HG03521 (cell line): ENCODE data around the gene STAU1.
"Not testable (repeated sequence)": the region's sequence is repeated elsewhere in the genome, so short reads cannot be mapped to it uniquely, and the experiment has no call there.

Experiments
- ATAC-seq: cut with Tn5 transposase; IDR thresholded peaks from one replicate; pipeline ENCODE4 v1.9.1; 2021; ENCODE audit warnings: mild to moderate bottlenecking, moderate library complexity; ENCODE audit not compliant: unreplicated experiment

The STAU1 gene

DNA sequence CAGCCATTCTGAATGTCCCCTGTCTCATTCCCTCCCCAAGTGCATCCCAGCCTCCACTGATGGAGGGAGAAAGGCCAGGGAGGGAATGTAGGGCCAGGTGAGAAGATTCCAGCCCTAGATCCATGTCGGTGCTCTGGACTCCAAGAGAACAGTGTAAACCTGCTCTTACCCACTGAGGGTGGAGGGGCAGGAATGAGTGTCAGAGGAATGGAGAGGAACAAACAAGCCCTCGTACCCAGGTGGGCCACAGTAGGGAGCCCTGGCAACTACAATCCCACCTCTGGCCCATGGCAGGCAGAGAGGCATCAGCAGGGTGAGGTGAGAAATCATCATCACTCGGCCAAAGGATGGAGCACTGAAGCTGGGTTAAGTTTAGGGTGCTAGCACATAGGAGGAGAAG lies 54.6 kb downstream of the STAU1 start:
- no peak for ATAC-seq

DNA sequence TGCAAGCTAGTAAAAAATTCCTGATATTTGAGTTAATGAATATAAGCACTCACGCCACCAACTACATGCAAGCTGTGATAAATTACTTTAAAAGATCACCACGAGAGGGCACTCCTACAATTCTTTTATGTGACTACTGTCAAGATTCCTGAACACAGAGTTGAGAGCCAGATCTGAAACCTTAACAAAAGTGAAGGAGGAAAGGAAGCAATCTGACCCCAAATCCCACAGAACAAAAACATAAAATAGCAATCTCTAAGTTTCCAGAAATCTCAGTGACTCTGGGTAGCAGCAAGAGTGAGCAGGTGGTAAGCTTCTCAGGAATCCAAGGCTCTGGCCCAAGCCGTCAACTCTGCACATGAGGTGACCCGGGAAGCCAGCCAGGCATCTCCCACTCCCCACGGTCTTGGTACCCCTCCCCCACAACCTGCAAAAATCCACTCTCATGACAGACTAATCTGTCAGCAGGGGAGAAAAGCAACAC lies 55.1 kb downstream of the STAU1 start:
- ATAC-seq, result no peak

- ATAC-seq, result no peak
These were observed 64.2 kb downstream of the STAU1 start for GRCh38 chr20:49123982-49124381.

- no peak for ATAC-seq
These were observed 65.2 kb downstream of the STAU1 start for GRCh38 chr20:49122920-49123319.

DNA sequence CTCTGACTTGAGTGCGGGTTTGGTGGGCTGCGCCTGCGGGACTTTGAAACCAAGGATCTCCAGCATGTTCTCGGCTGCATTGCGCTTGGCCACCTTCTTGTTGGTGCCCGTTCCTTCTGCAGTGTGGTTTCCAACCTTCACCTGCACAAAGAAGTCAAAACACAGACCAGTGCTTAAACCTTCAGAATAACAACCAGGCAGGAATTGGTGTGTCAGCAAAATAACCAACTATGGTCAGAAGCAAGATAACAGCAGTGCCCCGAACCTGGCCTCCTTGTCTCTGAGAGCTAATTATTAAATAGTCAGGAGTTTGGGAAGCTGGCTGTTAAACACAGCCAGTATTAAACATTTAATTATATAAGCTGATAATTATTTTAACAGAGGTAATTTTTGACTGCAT lies 68.1 kb downstream of the STAU1 start:
- ATAC-seq, result no peak

DNA sequence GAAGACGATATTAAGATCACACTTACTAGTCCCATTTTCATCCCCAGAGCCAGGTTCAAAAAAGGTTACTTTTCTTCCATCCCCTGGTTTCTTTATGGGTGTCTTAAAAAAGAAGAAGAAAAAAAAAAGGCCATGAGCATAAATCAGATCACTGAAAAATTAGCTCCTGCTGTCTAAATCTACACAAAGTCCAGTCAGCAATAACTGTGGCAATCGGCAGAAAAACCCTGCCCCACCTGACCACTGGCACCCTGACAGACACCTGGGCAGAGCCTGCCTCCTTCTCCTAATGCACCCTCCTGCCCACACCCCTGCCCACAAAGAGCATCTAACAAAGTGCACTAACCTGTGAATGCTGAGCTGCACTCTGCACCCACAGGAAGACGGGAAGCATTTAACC lies 69.8 kb downstream of the STAU1 start:
- ATAC-seq, result no peak

GRCh38 chr20:49115564-49115963 lies 72.6 kb downstream of the STAU1 start:
- ATAC-seq, result no peak

GRCh38 chr20:49112596-49113274 lies 75.4 kb downstream of the STAU1 start:
- ATAC-seq, result no peak

DNA sequence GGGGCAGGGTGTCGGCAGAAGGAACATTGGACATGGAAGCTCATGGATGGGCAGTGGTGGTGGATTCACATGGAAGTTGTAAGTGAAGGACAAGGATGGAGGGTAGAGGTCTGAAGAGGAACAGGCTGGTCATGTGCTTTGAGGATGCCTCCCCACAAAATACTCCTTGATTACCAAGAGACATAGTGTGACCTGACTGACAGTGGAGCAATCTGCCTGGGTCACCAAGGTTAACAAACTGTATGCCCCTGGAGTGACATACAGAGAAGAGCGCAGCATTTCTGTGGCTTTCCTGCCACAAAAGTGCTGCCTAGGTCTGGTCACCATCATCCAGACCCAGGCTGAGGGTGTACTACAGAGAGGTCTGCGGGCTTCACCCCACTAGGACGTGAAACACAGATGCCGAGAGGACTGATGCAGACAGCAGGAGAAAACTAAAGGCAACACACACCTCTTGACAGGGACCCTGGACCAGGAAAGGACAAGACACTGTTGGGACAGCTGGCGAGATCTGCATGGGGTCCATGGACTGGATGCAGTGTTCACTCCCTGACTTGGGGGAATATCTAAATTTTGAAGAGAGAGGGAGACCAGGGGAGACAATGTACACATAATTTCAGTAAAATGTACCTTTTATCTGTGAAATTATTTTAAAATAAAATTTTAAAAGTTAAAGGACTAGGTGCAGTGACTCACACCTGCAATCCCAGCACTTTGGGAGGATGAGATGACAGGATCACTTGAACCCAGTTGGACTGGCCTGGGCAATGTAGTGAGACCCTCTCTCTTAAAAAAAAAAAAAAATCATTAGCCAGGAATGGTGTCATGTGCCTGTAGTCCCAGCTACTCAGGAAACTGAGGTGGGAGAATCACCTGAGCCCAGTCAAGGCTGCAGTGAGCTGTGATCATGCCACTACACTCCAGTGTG lies 77.1 kb downstream of the STAU1 start:
- ATAC-seq, result no peak

GRCh38 chr20:49106328-49106727 lies 81.8 kb downstream of the STAU1 start:
- no peak for ATAC-seq

- not testable (repeated sequence) for ATAC-seq
These were observed 83.1 kb downstream of the STAU1 start for GRCh38 chr20:49104979-49105547.

DNA sequence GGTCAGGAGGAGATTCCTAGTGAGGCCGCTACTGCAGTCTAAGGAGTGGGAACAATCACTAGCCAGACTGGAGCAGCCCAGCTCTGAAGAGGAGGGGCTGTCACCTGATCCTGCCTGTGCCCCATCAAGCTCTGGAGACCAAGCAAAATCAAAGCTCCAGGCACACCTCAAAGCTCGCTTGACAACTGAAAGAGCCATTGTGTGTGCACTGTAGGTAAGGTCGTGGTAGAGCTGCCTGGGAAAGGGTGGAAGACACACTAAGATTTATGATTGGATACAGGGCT lies 83.8 kb downstream of the STAU1 start:
- no peak for ATAC-seq

- ATAC-seq, result no peak
These were observed 84.3 kb downstream of the STAU1 start for GRCh38 chr20:49103647-49104364.

- ATAC-seq, result no peak
These were observed 85.1 kb downstream of the STAU1 start for GRCh38 chr20:49103019-49103418.

- ATAC-seq, result no peak
These were observed 87.2 kb downstream of the STAU1 start for GRCh38 chr20:49100972-49101371.

DNA sequence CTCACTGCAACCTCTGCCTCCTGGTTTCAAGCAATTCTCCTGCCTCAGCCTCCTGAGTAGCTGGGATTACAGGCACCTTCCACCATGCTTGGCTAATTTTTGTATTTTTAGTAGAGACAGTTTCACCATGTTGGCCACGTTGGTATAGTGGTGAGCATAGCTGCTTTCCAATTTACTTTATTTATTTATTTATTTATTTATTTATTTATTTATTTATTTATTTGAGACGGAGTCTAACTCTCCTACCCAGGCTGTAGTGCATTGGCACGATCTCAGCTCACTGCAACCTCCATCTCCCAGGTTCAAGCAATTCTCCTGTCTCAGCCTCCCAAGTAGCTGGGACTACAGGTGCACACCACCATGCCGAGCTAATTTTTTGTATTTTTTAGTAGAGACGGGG lies 87.8 kb downstream of the STAU1 start:
- not testable (repeated sequence) for ATAC-seq

DNA sequence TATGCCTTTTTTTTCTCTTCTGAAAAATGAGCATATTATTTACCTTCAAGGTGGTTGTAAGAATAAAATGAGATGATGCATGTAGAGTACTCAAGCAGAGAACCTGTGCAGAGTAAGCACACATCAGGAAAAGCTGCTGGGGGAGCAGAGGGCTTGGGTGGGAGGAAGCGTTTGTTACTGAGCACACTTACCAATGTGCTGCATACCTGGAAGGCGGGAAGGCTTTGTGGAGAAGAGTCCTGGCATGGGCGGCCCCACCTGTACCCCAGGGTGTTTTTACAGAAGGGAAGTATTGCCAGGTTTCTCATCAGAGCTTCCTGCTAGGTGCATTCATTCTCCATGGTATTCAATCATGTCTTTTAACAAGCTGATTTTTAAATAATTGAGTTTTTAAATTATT lies 89.1 kb downstream of the STAU1 start:
- no peak for ATAC-seq

GRCh38 chr20:49098136-49098535 lies 90.0 kb downstream of the STAU1 start:
- no peak for ATAC-seq

GRCh38 chr20:49097159-49097558 lies 91.0 kb downstream of the STAU1 start:
- no peak for ATAC-seq

DNA sequence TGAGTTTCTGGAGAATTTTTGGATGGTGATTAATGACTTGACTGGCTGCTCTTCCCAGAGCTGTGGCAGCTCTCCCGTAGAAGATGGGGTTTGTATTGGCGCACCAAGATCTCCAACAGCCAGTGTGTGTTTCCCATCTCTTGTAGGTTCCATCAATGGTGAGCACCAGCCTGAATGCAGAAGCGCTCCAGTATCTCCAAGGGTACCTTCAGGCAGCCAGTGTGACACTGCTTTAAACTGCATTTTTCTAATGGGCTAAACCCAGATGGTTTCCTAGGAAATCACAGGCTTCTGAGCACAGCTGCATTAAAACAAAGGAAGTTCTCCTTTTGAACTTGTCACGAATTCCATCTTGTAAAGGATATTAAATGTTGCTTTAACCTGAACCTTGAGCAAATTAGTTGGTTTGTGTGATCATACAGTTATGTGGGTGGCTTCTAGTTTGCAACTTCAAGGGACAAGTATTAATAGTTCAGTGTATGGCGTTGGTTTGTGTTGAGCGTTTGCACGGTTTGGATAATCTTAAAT lies 91.9 kb downstream of the STAU1 start:
- no peak for ATAC-seq

DNA sequence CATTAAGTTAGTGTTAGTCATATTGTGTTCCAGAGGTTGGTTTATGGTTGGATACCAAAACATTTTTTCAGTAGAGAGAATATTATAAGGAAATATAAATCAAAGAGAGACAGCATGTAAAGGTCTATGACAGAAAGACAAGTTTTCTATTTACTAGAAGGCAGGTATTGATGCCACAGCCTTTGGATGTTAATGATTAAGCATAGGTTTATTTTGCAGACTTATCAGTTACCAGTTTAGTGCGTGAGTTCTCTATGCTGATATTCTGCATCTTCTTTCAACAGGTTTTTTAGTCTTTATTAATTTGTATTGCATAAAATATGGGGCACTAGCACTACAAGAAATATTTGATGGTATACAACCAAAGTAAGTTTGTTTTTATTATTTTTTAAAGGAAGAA lies 96.4 kb downstream of the STAU1 start:
- ATAC-seq, result no peak
